DND-41 (cell line): ENCODE data around the gene LPAR5.

ENCODE experiments used
- EZH2 ChIP-seq: IDR thresholded peaks from 3 replicates; pipeline ENCODE4 v1.6.1; 2012; ENCODE audit warnings: borderline replicate concordance, low read depth, mild to moderate bottlenecking, moderate library complexity, low read length, inconsistent platforms; ENCODE audit not compliant: severe bottlenecking
- TF ChIP-seq, protein P1 (sequence below): IDR thresholded peaks from 2 replicates; pipeline ENCODE4 v1.5.1; 2012; ENCODE audit warnings: borderline replicate concordance, low read length, moderate library complexity, mild to moderate bottlenecking; ENCODE audit not compliant: poor library complexity, severe bottlenecking; ENCODE audit errors: extremely low read depth

GRCh38 chr12:6612247-6612646 lies 23.5 kb downstream of the LPAR5 start:
- TF ChIP-seq, protein P1, sequence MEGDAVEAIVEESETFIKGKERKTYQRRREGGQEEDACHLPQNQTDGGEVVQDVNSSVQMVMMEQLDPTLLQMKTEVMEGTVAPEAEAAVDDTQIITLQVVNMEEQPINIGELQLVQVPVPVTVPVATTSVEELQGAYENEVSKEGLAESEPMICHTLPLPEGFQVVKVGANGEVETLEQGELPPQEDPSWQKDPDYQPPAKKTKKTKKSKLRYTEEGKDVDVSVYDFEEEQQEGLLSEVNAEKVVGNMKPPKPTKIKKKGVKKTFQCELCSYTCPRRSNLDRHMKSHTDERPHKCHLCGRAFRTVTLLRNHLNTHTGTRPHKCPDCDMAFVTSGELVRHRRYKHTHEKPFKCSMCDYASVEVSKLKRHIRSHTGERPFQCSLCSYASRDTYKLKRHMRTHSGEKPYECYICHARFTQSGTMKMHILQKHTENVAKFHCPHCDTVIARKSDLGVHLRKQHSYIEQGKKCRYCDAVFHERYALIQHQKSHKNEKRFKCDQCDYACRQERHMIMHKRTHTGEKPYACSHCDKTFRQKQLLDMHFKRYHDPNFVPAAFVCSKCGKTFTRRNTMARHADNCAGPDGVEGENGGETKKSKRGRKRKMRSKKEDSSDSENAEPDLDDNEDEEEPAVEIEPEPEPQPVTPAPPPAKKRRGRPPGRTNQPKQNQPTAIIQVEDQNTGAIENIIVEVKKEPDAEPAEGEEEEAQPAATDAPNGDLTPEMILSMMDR, result no peak
- TF ChIP-seq EZH2, result no peak
